ENCODE results near the gene PSMD8.

GRCh38 chr19:38412961-38413360 lies 38.6 kb downstream of the PSMD8 start:
- no peak for TF ChIP-seq EZH2 (IDR thresholded peaks at IDR 0.05; ENCODE audit: insufficient read depth, poor library complexity, severe bottlenecking)
- TF ChIP-seq EZH2phosphoT487 (IDR thresholded peaks at IDR 0.05; ENCODE audit: insufficient read depth, low read depth) = no peak
